ENCODE measurements around the gene TMEM11.

The TMEM11 gene

GRCh38 chr17:21157586-21158370, 56.2 kb downstream of the TMEM11 start:
- DNase-seq (ENCODE audit: low read depth) = no peak

- no peak for DNase-seq (ENCODE audit: low read depth)
Observed at GRCh38 chr17:21152731-21153130, 61.2 kb downstream of the TMEM11 start.

- no peak for DNase-seq (ENCODE audit: low read depth)
Observed at GRCh38 chr17:21149621-21150020, 64.3 kb downstream of the TMEM11 start.
